WI38 (cell line): ENCODE results near the gene NES.

ENCODE experiments used
- H3K4me3 ChIP-seq: 2 replicates; pipeline ENCODE4 v1.5.1; 2011; ENCODE audit warnings: low read depth, mild to moderate bottlenecking, control low read depth, low read length
- CTCF ChIP-seq: IDR thresholded peaks from 2 replicates; pipeline ENCODE4 v1.5.1; 2012; ENCODE audit warnings: low read depth, mild to moderate bottlenecking, control low read depth, low read length

The NES gene

DNA sequence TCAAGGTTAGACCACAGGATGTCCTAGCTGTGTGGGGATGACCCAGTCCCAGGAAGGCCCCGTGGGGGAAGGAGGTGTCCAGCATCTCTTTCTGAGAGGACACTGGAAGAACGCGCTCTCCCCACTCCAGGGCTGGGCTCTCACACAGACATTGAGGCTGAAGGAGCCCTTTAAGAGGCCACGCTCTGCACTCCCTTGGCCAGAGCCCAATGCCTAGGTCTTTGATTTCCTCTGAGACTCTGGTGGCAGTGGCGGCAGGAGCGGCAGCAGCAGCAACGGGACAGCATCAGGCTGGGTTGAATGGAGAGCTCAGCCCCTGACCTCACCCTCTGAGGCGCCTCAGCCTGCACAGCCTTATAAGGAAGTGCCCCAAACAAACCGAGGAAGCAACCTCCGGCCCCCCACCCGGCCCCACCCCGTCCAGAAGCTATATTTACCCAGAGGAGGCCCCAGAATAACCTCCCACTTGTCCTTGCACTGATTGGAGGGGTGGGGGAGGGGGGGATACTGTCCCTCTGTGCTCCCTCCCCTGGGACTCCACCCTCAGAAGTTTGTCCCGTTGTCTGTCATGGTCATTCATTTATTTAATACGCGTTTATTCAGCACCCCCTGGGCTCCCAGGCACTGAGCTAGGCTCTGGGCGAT, 12.3 kb downstream of the NES start:
- H3K4me3 ChIP-seq, result no peak overlapping the region
- TF ChIP-seq CTCF, result no peak

- no peak overlapping the region for H3K4me3 ChIP-seq
- no peak for TF ChIP-seq CTCF
Observed at GRCh38 chr1:156664046-156664766, 13.0 kb downstream of the NES start.

DNA sequence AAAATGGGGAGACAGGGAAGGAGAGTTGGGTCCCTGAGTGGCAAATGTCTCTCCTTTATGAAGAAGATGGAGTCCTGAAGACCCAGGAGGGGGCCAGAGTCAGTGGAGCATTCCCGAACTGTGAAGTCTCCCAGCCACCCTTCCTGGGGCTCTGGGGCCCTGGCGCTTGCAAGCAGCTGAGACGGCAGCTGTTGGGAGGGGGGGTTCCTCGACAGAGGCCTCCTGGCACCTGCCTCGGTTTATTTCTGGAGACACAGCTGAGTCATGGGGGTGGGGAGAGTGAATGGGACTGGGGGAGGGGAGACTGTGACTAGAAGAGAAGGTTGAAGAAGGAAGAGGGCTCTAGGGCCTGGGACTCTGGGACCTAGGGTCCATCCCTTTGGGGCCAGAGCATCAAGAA, 14.0 kb downstream of the NES start:
- no peak overlapping the region for H3K4me3 ChIP-seq
- no peak for TF ChIP-seq CTCF

GRCh38 chr1:156662800-156663055, 14.5 kb downstream of the NES start:
- no peak for TF ChIP-seq CTCF
- H3K4me3 ChIP-seq, result no peak overlapping the region

DNA sequence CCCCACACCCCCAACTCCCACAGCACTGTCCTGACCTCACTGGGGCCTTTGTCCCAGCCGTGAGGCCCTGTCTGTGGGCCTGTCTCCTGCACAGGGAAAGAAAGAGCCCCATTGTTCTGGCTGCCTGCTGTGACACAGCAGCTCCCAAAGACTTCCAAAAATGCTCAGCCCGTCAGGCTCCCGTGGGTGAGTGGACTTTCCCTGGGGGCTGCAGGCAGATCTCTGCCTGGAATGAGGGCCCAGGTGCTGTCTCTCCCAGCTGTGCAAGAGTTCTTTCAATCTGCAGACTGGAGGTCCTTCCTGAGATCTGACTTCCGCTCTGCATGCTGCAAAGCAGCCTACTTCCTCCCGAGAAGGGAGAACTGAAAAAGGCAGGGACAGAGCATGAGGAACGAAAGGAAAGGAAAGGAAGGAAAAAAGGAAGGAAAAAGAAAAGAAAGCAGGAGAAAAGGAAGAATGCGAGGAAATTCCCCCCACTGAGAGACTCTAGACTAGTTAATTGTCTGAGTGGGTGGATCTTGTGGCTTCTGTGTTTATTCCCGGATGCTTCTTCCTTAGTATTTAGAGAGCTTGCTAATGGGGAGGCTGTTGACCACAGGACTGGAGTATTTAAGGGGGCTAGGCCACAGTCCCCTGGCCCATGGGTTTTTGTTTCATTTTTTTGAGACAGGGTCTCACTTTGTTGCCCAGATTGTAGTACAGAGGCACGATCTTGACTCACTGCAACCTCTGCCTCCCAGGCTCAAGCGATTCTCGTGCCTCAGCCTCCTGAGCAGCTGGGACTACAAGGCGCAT, 15.0 kb downstream of the NES start:
- no peak for TF ChIP-seq CTCF
- no peak overlapping the region for H3K4me3 ChIP-seq

- no peak for TF ChIP-seq CTCF
- peak overlapping the region; percentile 35 for H3K4me3 ChIP-seq
Observed at GRCh38 chr1:156660752-156661112, 16.5 kb downstream of the NES start.
